ENCODE measurements around the gene HES5.

DNA sequence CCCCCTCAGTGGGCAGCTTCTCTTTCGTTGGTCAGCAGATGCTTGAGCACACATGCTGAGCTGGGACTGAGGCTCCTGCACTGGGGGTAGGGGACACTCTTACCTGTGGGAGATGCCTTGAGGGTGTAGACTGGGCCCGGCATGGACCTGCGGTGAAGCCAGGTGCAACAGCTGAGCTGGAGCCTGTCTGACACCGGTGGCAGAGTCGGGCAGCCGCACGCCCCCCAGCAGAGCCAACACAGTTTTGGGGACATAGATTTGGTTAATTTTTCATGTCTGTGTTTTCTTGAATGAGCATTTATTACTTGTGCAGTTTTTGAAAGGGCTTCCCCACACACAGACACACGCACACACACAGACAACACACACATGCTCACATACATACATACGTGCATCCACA lies 5.9 kb upstream of the HES5 start:
- TF ChIP-seq, protein P1, sequence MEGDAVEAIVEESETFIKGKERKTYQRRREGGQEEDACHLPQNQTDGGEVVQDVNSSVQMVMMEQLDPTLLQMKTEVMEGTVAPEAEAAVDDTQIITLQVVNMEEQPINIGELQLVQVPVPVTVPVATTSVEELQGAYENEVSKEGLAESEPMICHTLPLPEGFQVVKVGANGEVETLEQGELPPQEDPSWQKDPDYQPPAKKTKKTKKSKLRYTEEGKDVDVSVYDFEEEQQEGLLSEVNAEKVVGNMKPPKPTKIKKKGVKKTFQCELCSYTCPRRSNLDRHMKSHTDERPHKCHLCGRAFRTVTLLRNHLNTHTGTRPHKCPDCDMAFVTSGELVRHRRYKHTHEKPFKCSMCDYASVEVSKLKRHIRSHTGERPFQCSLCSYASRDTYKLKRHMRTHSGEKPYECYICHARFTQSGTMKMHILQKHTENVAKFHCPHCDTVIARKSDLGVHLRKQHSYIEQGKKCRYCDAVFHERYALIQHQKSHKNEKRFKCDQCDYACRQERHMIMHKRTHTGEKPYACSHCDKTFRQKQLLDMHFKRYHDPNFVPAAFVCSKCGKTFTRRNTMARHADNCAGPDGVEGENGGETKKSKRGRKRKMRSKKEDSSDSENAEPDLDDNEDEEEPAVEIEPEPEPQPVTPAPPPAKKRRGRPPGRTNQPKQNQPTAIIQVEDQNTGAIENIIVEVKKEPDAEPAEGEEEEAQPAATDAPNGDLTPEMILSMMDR (IDR thresholded peaks at IDR 0.05 in 8 of 11, conservative IDR thresholded peaks at IDR 0.05 in 3 of 11): no peak
- TF ChIP-seq POLR2A (IDR thresholded peaks at IDR 0.05): no peak
- TF ChIP-seq POLR2AphosphoS5 (IDR thresholded peaks at IDR 0.05): no peak

Measured in spleen (tissue), 7 donors.